HEK293T (cell line): ENCODE measurements around the gene TASOR2.

Experiments used
- ARNT ChIP-seq: fragments of 450-650 bp; IDR thresholded peaks from 2 replicates; pipeline ENCODE4 v1.6.1; 2017; ENCODE audit warnings: mild to moderate bottlenecking
- BHLHE40 ChIP-seq: fragments of 450-650 bp; IDR thresholded peaks from 2 replicates; pipeline ENCODE4 v1.6.1; 2016; ENCODE audit warnings: mild to moderate bottlenecking, moderate library complexity, borderline replicate concordance
- CTBP1 ChIP-seq: fragments of 450-650 bp; IDR thresholded peaks from 2 replicates; pipeline ENCODE4 v1.6.1; 2016; ENCODE audit warnings: borderline replicate concordance
- FOXA1 ChIP-seq: fragments of 450-650 bp; IDR thresholded peaks from 2 replicates; pipeline ENCODE4 v1.6.1; 2016; ENCODE audit warnings: mild to moderate bottlenecking
- FOXK2 ChIP-seq: fragments of 450-650 bp; IDR thresholded peaks from 2 replicates; pipeline ENCODE4 v1.6.1; 2016; ENCODE audit warnings: mild to moderate bottlenecking
- FOXM1 ChIP-seq: fragments of 450-650 bp; IDR thresholded peaks from 2 replicates; pipeline ENCODE4 v1.6.1; 2017; ENCODE audit warnings: mild to moderate bottlenecking, borderline replicate concordance
- NFRKB ChIP-seq: fragments of 450-650 bp; IDR thresholded peaks from 2 replicates; pipeline ENCODE4 v1.6.1; 2016; ENCODE audit warnings: mild to moderate bottlenecking, moderate library complexity
- SP1 ChIP-seq: fragments of 450-650 bp; IDR thresholded peaks from 2 replicates; pipeline ENCODE4 v1.6.1; 2017
- SUZ12 ChIP-seq: fragments of 450-650 bp; IDR thresholded peaks from 2 replicates; pipeline ENCODE4 v1.6.1; 2016; ENCODE audit warnings: mild to moderate bottlenecking
- ZNF384 ChIP-seq: fragments of 450-650 bp; IDR thresholded peaks from 2 replicates; pipeline ENCODE4 v1.6.1; 2016
- TF ChIP-seq, protein P1 (sequence below): fragments of 450-650 bp; IDR thresholded peaks from 2 replicates; pipeline ENCODE4 v1.6.1; 2016

DNA sequence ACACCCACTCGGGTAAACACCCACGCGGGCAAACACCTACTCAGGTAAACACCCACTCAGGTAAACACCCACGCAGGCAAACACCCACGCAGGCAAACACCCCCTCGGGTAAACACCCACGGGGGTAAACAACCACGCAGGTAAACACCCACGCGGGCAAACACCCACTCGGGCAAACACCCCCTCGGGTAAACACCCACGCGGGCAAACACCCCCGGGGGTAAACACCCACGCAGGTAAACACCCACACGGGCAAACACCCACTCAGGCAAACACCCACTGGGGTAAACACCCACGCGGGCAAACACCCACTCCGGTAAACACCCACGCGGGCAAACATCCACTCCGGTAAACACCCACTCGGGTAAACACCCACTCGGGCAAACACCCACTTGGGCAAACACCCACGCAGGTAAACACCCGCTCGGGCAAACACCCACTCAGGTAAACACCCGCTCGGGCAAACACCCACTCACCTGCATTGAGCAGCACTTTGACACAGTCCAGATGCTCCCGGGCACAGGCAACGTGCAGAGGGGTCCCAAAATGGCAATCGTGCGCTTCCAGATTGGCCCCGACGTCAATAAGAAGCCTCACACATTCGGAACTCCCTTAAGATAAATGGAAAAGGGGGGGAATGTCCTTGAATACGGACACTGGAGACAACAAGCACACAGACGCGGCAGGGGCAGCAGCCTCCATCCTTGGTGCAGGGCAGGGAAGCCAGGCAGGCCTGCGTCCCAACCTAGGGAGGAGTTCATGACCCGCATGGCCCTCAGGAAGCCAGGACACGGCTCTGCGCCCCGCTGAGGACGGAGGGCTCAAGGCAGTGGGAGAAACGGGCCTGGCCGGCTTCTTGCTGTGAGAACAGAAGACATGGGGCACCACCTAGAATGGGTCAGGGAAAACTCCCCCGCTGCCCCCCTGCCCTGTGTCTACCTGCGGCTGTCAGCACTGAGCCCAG, 35.9 kb upstream of the TASOR2 start:
- TF ChIP-seq FOXM1 (no peak), BHLHE40 (no peak), FOXK2 (no peak), ARNT (no peak), CTBP1 (no peak), SP1 (no peak), SUZ12 (no peak), ZNF384 (no peak), FOXA1 (no peak), NFRKB (no peak)
- TF ChIP-seq, protein P1, sequence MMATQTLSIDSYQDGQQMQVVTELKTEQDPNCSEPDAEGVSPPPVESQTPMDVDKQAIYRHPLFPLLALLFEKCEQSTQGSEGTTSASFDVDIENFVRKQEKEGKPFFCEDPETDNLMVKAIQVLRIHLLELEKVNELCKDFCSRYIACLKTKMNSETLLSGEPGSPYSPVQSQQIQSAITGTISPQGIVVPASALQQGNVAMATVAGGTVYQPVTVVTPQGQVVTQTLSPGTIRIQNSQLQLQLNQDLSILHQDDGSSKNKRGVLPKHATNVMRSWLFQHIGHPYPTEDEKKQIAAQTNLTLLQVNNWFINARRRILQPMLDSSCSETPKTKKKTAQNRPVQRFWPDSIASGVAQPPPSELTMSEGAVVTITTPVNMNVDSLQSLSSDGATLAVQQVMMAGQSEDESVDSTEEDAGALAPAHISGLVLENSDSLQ: no peak
